Measurements from ENCODE around the gene ZBED3. TPM values are rescaled to one million over a fixed set of nuclear protein-coding genes. Genes with fewer than 3 reads are reported as not detected.

The ZBED3 gene
- total RNA-seq, 1 donor, result 1.1 TPM

- H3K27me3 ChIP-seq (ENCODE audit: insufficient read depth, low read length), result no peaks in the 10 kb centered on the region
- peaks cover 14% of the 10 kb centered on the region for H3K4me1 ChIP-seq (ENCODE audit: insufficient read depth, low read length)
- DNase-seq (ENCODE audit: insufficient read length, low spot score, missing footprints), result no peak
- H3K4me3 ChIP-seq (ENCODE audit: insufficient read depth, low read length), result no peak overlapping the region
- no peak overlapping the region for H2AFZ ChIP-seq (ENCODE audit: low read length)
- no peaks in the 10 kb centered on the region for H4K20me1 ChIP-seq (ENCODE audit: insufficient read depth, low read length)
- peaks cover 31% of the 10 kb centered on the region for H3K36me3 ChIP-seq (ENCODE audit: insufficient read depth, low read length)
- TF ChIP-seq CTCF (IDR thresholded peaks at IDR 0.05; ENCODE audit: extremely low read depth, low read depth, low read length), result no peak
- no peak overlapping the region for H3K27ac ChIP-seq (ENCODE audit: low read depth, low read length)
- no peaks in the 10 kb centered on the region for H3K9me3 ChIP-seq (ENCODE audit: low read depth, low read length)
- peaks cover 34% of the 10 kb centered on the region for H3K79me2 ChIP-seq (ENCODE audit: insufficient read depth, low read length)
- H3K4me2 ChIP-seq (ENCODE audit: insufficient read depth, low read length), result no peak overlapping the region
These were observed 53.7 kb downstream of the ZBED3 start for GRCh38 chr5:77033338-77033737.

- Histone ChIP-seq H3K4me3 (ENCODE audit: insufficient read depth, low read length) (no peak overlapping the region), H4K20me1 (ENCODE audit: insufficient read depth, low read length) (no peaks in the 10 kb centered on the region), H3K36me3 (ENCODE audit: insufficient read depth, low read length) (peaks cover 29% of the 10 kb centered on the region), H2AFZ (ENCODE audit: low read length) (no peak overlapping the region), H3K4me1 (ENCODE audit: insufficient read depth, low read length) (peaks cover 14% of the 10 kb centered on the region), H3K4me2 (ENCODE audit: insufficient read depth, low read length) (no peak overlapping the region), H3K9me3 (ENCODE audit: low read depth, low read length) (no peaks in the 10 kb centered on the region), H3K27me3 (ENCODE audit: insufficient read depth, low read length) (no peaks in the 10 kb centered on the region), H3K27ac (ENCODE audit: low read depth, low read length) (no peak overlapping the region), H3K79me2 (ENCODE audit: insufficient read depth, low read length) (peaks cover 34% of the 10 kb centered on the region)
- DNase-seq (ENCODE audit: insufficient read length, low spot score, missing footprints), result no peak
- no peak for TF ChIP-seq CTCF (IDR thresholded peaks at IDR 0.05; ENCODE audit: extremely low read depth, low read depth, low read length)
These were observed 54.5 kb downstream of the ZBED3 start for GRCh38 chr5:77032635-77033034.

- no peaks in the 10 kb centered on the region for H3K27me3 ChIP-seq (ENCODE audit: insufficient read depth, low read length)
- no peak for TF ChIP-seq CTCF (IDR thresholded peaks at IDR 0.05; ENCODE audit: extremely low read depth, low read depth, low read length)
- H2AFZ ChIP-seq (ENCODE audit: low read length), result no peak overlapping the region
- peaks cover 14% of the 10 kb centered on the region for H3K4me1 ChIP-seq (ENCODE audit: insufficient read depth, low read length)
- H3K27ac ChIP-seq (ENCODE audit: low read depth, low read length), result no peak overlapping the region
- H3K4me2 ChIP-seq (ENCODE audit: insufficient read depth, low read length), result peak overlapping the region; percentile 95
- peaks cover 34% of the 10 kb centered on the region for H3K79me2 ChIP-seq (ENCODE audit: insufficient read depth, low read length)
- peaks cover 25% of the 10 kb centered on the region for H3K36me3 ChIP-seq (ENCODE audit: insufficient read depth, low read length)
- DNase-seq (ENCODE audit: insufficient read length, low spot score, missing footprints), result no peak
- H3K9me3 ChIP-seq (ENCODE audit: low read depth, low read length), result no peaks in the 10 kb centered on the region
- no peak overlapping the region for H3K4me3 ChIP-seq (ENCODE audit: insufficient read depth, low read length)
- no peaks in the 10 kb centered on the region for H4K20me1 ChIP-seq (ENCODE audit: insufficient read depth, low read length)
These were observed 55.2 kb downstream of the ZBED3 start for GRCh38 chr5:77031891-77032290.

- peaks cover 10% of the 10 kb centered on the region for H3K36me3 ChIP-seq (ENCODE audit: insufficient read depth, low read length)
- H2AFZ ChIP-seq (ENCODE audit: low read length), result peak within 1 kb of the TSS; percentile 95
- peak within 1 kb of the TSS; percentile 78 for H3K27ac ChIP-seq (ENCODE audit: low read depth, low read length)
- TF ChIP-seq CTCF (IDR thresholded peaks at IDR 0.05; ENCODE audit: extremely low read depth, low read depth, low read length), result no peak
- peaks cover 14% of the 10 kb centered on the region for H3K4me1 ChIP-seq (ENCODE audit: insufficient read depth, low read length)
- no peaks in the 10 kb centered on the region for H3K27me3 ChIP-seq (ENCODE audit: insufficient read depth, low read length)
- no peaks in the 10 kb centered on the region for H4K20me1 ChIP-seq (ENCODE audit: insufficient read depth, low read length)
- H3K4me3 ChIP-seq (ENCODE audit: insufficient read depth, low read length), result peak within 1 kb of the TSS; percentile 99
- peak within 1 kb of the TSS; percentile 95 for H3K4me2 ChIP-seq (ENCODE audit: insufficient read depth, low read length)
- DNase-seq (ENCODE audit: insufficient read length, low spot score, missing footprints), result peak; percentile 95
- peaks cover 34% of the 10 kb centered on the region for H3K79me2 ChIP-seq (ENCODE audit: insufficient read depth, low read length)
- H3K9me3 ChIP-seq (ENCODE audit: low read depth, low read length), result no peaks in the 10 kb centered on the region
These were observed 56.7 kb downstream of the ZBED3 start, which contains the start of gene AGGF1 for GRCh38 chr5:77030097-77031071. AGGF1 (plus strand) TSS chr5:77030404; CDS start chr5:77030767, 363 bp downstream.
